H1 (cell line): ENCODE results near the gene PFDN6. TPM values are rescaled to one million over a fixed set of nuclear protein-coding genes. Genes with fewer than 3 reads are reported as not detected.

Source experiments
- CTCF ChIA-PET: fragments of 300-600 bp; sonication (Branson Sonifier 250); formaldehyde crosslinking; loops from one replicate; lab custom pipeline; 2021; ENCODE audit not compliant: partially characterized antibody; lab: Charles Lee
- POLR2A ChIA-PET: fragments of 300-600 bp; sonication (Branson Sonifier 250); formaldehyde crosslinking; loops from one replicate; lab custom pipeline; 2021; ENCODE audit warnings: inconsistent platforms; ENCODE audit not compliant: partially characterized antibody; lab: Charles Lee
- DNase-seq, 2 experiments: peaks; one replicate each; pipeline versions ENCODE4 v3.0.0 to v3.0.0-alpha.2; 2010 to 2022; ENCODE audit warnings: low spot score in 2 of 2, low read depth in 1 of 2, mixed read lengths in 1 of 2
- FAIRE-seq: peaks from 2 replicates; lab custom pipeline; 2011; peaks lifted over from hg19 to GRCh38; lab: Jason Lieb, UNC
- H2AFZ ChIP-seq: 2 replicates; pipeline ENCODE4 v1.8.1; 2012; ENCODE audit warnings: low read length, inconsistent platforms
- H2AK5ac ChIP-seq: 2 replicates; pipeline ENCODE4 v1.6.1; 2013; ENCODE audit warnings: low read depth, low read length
- H2BK120ac ChIP-seq: replicated peaks from 2 replicates; pipeline ENCODE3; 2013; ENCODE audit warnings: low read depth, low read length, inconsistent platforms
- H2BK12ac ChIP-seq: 2 replicates; pipeline ENCODE4 v1.6.1; 2013; ENCODE audit warnings: low read depth, low read length
- H2BK15ac ChIP-seq: 2 replicates; pipeline ENCODE4 v1.6.1; 2013; ENCODE audit warnings: low read length
- H2BK20ac ChIP-seq: 2 replicates; pipeline ENCODE4 v1.6.1; 2013; ENCODE audit warnings: low read length
- H2BK5ac ChIP-seq: 2 replicates; pipeline ENCODE4 v1.6.1; 2013; ENCODE audit warnings: low read depth, low read length
- H3K14ac ChIP-seq: 2 replicates; pipeline ENCODE4 v1.6.1; 2013; ENCODE audit warnings: inconsistent platforms; ENCODE audit not compliant: insufficient read length
- H3K18ac ChIP-seq: 2 replicates; pipeline ENCODE4 v1.6.1; 2013; ENCODE audit warnings: low read length; ENCODE audit errors: extremely low read depth
- H3K23ac ChIP-seq: 2 replicates; pipeline ENCODE4 v1.6.1; 2013; ENCODE audit warnings: inconsistent platforms; ENCODE audit not compliant: insufficient read length
- H3K23me2 ChIP-seq: 2 replicates; pipeline ENCODE4 v1.6.1; 2013; ENCODE audit warnings: low read depth, low read length
- H3K27ac ChIP-seq: 2 replicates; pipeline ENCODE4 v1.6.1; 2011; ENCODE audit warnings: low read depth, low read length, inconsistent platforms
- H3K27me3 ChIP-seq, 4 experiments: replicated peaks in 1 of 4; 1 replicate in 1 of 4; 2 replicates in 3 of 4; pipeline versions ENCODE4 v1.6.1 to v1.8.1; 2011 to 2013; ENCODE audit warnings: low read length in 3 of 4, mild to moderate bottlenecking in 3 of 4, inconsistent platforms in 2 of 4, mixed read lengths in 2 of 4, moderate library complexity in 1 of 4; ENCODE audit not compliant: control insufficient read depth in 3 of 4, insufficient read depth in 3 of 4; ENCODE audit errors: extremely low read depth in 1 of 4
- H3K36me3 ChIP-seq, 4 experiments: 2 replicates each; pipeline versions ENCODE4 v1.6.1 to v1.8.1; 2011 to 2013; ENCODE audit warnings: mild to moderate bottlenecking in 4 of 4, low read length in 3 of 4, moderate library complexity in 2 of 4, control low read depth in 1 of 4, inconsistent platforms in 1 of 4; ENCODE audit not compliant: insufficient read depth in 4 of 4, control insufficient read depth in 2 of 4
- H3K4ac ChIP-seq: replicated peaks from 2 replicates; pipeline ENCODE3; 2013; ENCODE audit warnings: low read length, low read depth, mixed read lengths, inconsistent platforms; ENCODE audit not compliant: insufficient read length
- H3K4me1 ChIP-seq, 4 experiments: replicated peaks in 1 of 4; 1 replicate in 1 of 4; 2 replicates in 3 of 4; pipeline versions ENCODE4 v1.6.1 to v1.8.1; 2011 to 2013; ENCODE audit warnings: low read length in 3 of 4, inconsistent platforms in 2 of 4, mixed read lengths in 1 of 4; ENCODE audit not compliant: insufficient read depth in 4 of 4, control insufficient read depth in 3 of 4
- H3K4me2 ChIP-seq, 2 experiments: 2 replicates each; pipeline versions ENCODE4 v1.6.1 to v1.8.1; 2011 to 2013; ENCODE audit warnings: low read depth in 2 of 2, low read length in 2 of 2, control low read depth in 1 of 2, inconsistent platforms in 1 of 2, mild to moderate bottlenecking in 1 of 2; ENCODE audit not compliant: insufficient read depth in 1 of 2
- H3K4me3 ChIP-seq, 4 experiments: fragments of 200-600, 300-600 bp in 1 of 4; sonication (generic), shearing (Covaris generic), sonication (Bioruptor Twin) in 1 of 4; 2 replicates each; pipeline versions ENCODE4 v1.5.1 to v1.8.1; 2011 to 2016; ENCODE audit warnings: low read length in 4 of 4, low read depth in 3 of 4, control low read depth in 2 of 4, inconsistent platforms in 2 of 4, mild to moderate bottlenecking in 2 of 4, mixed read lengths in 1 of 4, moderate library complexity in 1 of 4; ENCODE audit not compliant: insufficient read depth in 2 of 4; ENCODE audit errors: extremely low read depth in 1 of 4
- H3K56ac ChIP-seq: replicated peaks from 2 replicates; pipeline ENCODE3; 2013; ENCODE audit warnings: low read depth, mild to moderate bottlenecking, mixed read lengths, low read length, inconsistent platforms; ENCODE audit not compliant: insufficient read length
- H3K79me1 ChIP-seq: 2 replicates; pipeline ENCODE4 v1.6.1; 2013; ENCODE audit warnings: low read depth, low read length, control low read depth
- H3K79me2 ChIP-seq, 2 experiments: 2 replicates each; pipeline versions ENCODE4 v1.6.1 to v1.8.1; 2012 to 2013; ENCODE audit warnings: low read length in 2 of 2, mild to moderate bottlenecking in 2 of 2, inconsistent platforms in 1 of 2; ENCODE audit not compliant: insufficient read depth in 2 of 2, control insufficient read depth in 1 of 2
- H3K9ac ChIP-seq, 4 experiments: replicated peaks in 1 of 4; 1 replicate in 1 of 4; 2 replicates in 3 of 4; pipeline versions ENCODE4 v1.6.1 to v1.8.1; 2011 to 2013; ENCODE audit warnings: low read depth in 3 of 4, low read length in 3 of 4, control low read depth in 2 of 4, mild to moderate bottlenecking in 2 of 4, moderate library complexity in 2 of 4, inconsistent platforms in 1 of 4; ENCODE audit errors: extremely low read depth in 1 of 4
- H3K9me3 ChIP-seq, 2 experiments: 2 replicates each; pipeline versions ENCODE4 v1.6.1 to v1.8.1; 2012 to 2013; ENCODE audit warnings: mild to moderate bottlenecking in 2 of 2, moderate library complexity in 2 of 2, control low read depth in 1 of 2, inconsistent platforms in 1 of 2, low read depth in 1 of 2, low read length in 1 of 2, mixed read lengths in 1 of 2; ENCODE audit not compliant: insufficient read depth in 2 of 2
- H4K20me1 ChIP-seq, 2 experiments: replicated peaks in 1 of 2; 2 replicates each; pipeline versions ENCODE3 to v1.8.1; 2011 to 2013; ENCODE audit warnings: inconsistent platforms in 2 of 2, low read length in 2 of 2, mild to moderate bottlenecking in 1 of 2; ENCODE audit not compliant: insufficient read depth in 2 of 2, control insufficient read depth in 1 of 2
- H4K5ac ChIP-seq: 2 replicates; pipeline ENCODE4 v1.6.1; 2013; ENCODE audit warnings: low read length, low read depth, mixed read lengths, inconsistent platforms; ENCODE audit not compliant: insufficient read length
- H4K8ac ChIP-seq: 2 replicates; pipeline ENCODE4 v1.8.0; 2013; ENCODE audit warnings: mild to moderate bottlenecking, moderate library complexity, low read length, inconsistent platforms; ENCODE audit not compliant: insufficient read depth; ENCODE audit errors: extremely low read depth
- H4K91ac ChIP-seq: replicated peaks from 2 replicates; pipeline ENCODE3; 2013; ENCODE audit warnings: low read length, mixed read lengths, inconsistent platforms; ENCODE audit not compliant: insufficient read length
- JUN ChIP-seq: IDR thresholded peaks from 2 replicates; pipeline ENCODE4 v1.6.1; 2011; ENCODE audit warnings: low read depth, mild to moderate bottlenecking, improper control_type of control experiment, low read length
- whole genome bisulfite sequencing, 2 experiments: shearing (Covaris generic) in 1 of 2; methylation state at CpG; one replicate each; pipeline versions ENCODE4 v1.1.6 to v1.1.7; 2013 to 2015; ENCODE audit warnings: low lambda C conversion rate in 2 of 2, mixed read lengths in 2 of 2, inconsistent platforms in 1 of 2, low coverage in 1 of 2, missing lambda C conversion rate in 1 of 2; ENCODE audit not compliant: insufficient replicate concordance in 2 of 2, insufficient coverage in 1 of 2, insufficient read length in 1 of 2; ENCODE audit errors: extremely low coverage in 1 of 2, missing lambda C conversion rate in 1 of 2; 5-methylcytosine and 5-hydroxymethylcytosine counted together
- polyA plus RNA-seq, 7 experiments: library from polyadenylated mRNA; depleted of rRNA in 3 of 7; stranded (reverse) in 5 of 7; unstranded in 2 of 7; fragments of >200 nt in 5 of 7; fragments of 200-250 nt in 2 of 7; gene quantifications; 1 replicate in 5 of 7; 2 replicates in 1 of 7; 4 replicates in 1 of 7; pipeline versions ENCODE4 v1.2.1 to v1.2.3, GENCODE V29; 2011 to 2013; ENCODE audit warnings: missing spikeins in 2 of 7, mixed read lengths in 2 of 7
- total RNA-seq: library from RNA; stranded (reverse); fragmentation: NEBNext Ultra II Directional; extraction: Animal tissue kit (Norgen Biotek cat#: 25700); gene quantifications from 2 replicates; pipeline ENCODE4 v1.2.1, GENCODE V29; 2021

PFDN6 gene
- total and polyA plus RNA-seq, 2 of the 8 experiments (the other 6 are each of a cell fraction or from before 2014, with no cell fraction given), result 32.0 to 95.7 TPM

- Histone ChIP-seq H3K4me3 (no peak overlapping the region), H3K27me3 (no peaks in the 10 kb centered on the region), H4K91ac (no peak overlapping the region), H3K14ac (no peak overlapping the region), H4K20me1 (peaks cover 2 to 5% of the 10 kb centered on the region in 2 experiments), H3K23me2 (peaks cover 18% of the 10 kb centered on the region), H3K18ac (no peak overlapping the region), H3K9me3 (no peaks in the 10 kb centered on the region; a peak in 1 of 4 replicates), H3K56ac (no peak overlapping the region), H3K23ac (no peak overlapping the region), H3K27ac (peak overlapping the region; percentile 36; the same call in 1 of the 2 replicates), H3K9ac (no peak overlapping the region; a peak in 1 of 7 replicates), H2BK12ac (no peak overlapping the region)
- CTCF ChIA-PET, result no interaction called here
- POLR2A ChIA-PET, result interaction anchor here (1.3 kb wide), 1 partner anchor 42 kb away, joined by 3 read pairs; no protein-coding TSS in a partner anchor
- DNase-seq (no peak), FAIRE-seq (no peak)
- 98% methylated on average over 3 of the region's 3 CpGs; no CpG with 5 or more reads in 1 of the 2 experiments for WGBS, 2 experiments
- TF ChIP-seq JUN, result no peak
- TF ChIP-seq, all 59 proteins: peak for 0
- Histone ChIP-seq H4K8ac (no peak overlapping the region), H2AFZ (no peak overlapping the region), H4K5ac (no peak overlapping the region), H3K79me2 (peaks cover 0 to 32% of the 10 kb centered on the region in 2 experiments; a peak in 3 of 4 replicates), H3K4ac (no peak overlapping the region), H3K4me1 (peaks cover 0 to 33% (median 22%) of the 10 kb centered on the region in 4 experiments; a peak in 6 of 7 replicates), H2BK15ac (no peak overlapping the region), H2BK20ac (no peak overlapping the region), H3K36me3 (peaks cover 10 to 31% (median 21%) of the 10 kb centered on the region in 4 experiments; a peak in 7 of 8 replicates), H2BK5ac (no peak overlapping the region), H3K4me2 (no peak overlapping the region; a peak in 1 of 4 replicates), H2AK5ac (no peak overlapping the region), H2BK120ac (no peak overlapping the region), H3K79me1 (peaks cover 7% of the 10 kb centered on the region; the same call in 1 of the 2 replicates)
Measured at GRCh38 chr6:33319939-33320314, 30.5 kb downstream of the PFDN6 start.
